ENCODE results near the gene GFI1B.

The GFI1B gene

DNA sequence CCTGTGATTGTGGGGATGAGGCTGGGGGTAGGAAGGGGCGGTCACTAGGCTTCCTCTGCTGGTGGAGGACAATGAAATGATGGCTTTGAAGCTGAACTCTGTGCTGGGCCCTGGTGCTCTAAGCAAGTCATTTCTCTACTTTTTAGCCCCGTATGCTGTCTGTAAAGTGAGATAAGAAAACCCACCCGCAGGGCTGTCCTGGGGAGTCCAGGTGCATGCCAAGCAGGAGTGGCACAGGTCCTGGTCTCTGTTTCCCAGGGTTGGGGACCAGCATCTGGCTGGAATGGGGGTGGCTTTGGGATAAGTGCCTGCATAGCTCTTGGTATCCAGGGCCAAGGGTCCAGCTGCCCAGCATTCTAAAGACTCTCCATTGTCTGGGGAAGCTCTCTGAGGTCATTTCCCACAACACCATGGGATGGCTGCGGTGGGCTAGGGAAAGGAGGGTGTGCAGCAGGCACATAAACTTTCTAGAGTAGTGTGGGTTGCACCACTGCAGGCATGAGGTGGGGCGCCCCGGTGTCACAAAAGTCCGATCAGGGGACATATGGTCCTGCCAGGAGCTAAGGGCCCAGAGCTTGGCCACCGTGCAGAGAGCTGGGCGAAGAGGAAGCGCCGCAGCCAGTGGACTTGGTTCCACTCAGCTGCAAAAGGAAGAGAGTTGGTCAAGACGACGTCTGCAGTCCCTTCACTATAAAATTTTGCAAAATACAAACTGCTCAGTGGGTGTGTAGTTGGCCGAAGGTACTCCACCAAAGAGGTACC lies 26.7 kb downstream of the GFI1B start:
- POLR2A ChIA-PET (ENCODE audit: low non-redundant PET) = no interaction called here
- CTCF ChIA-PET = interaction anchor here (0.5 to 2.5 kb wide), 3 partner anchors 17 to 98 kb away, joined by 3 to 11 read pairs (median 4); no protein-coding TSS in a partner anchor
- no peak overlapping the region for H3K27ac ChIP-seq
- TF ChIP-seq, protein P1, sequence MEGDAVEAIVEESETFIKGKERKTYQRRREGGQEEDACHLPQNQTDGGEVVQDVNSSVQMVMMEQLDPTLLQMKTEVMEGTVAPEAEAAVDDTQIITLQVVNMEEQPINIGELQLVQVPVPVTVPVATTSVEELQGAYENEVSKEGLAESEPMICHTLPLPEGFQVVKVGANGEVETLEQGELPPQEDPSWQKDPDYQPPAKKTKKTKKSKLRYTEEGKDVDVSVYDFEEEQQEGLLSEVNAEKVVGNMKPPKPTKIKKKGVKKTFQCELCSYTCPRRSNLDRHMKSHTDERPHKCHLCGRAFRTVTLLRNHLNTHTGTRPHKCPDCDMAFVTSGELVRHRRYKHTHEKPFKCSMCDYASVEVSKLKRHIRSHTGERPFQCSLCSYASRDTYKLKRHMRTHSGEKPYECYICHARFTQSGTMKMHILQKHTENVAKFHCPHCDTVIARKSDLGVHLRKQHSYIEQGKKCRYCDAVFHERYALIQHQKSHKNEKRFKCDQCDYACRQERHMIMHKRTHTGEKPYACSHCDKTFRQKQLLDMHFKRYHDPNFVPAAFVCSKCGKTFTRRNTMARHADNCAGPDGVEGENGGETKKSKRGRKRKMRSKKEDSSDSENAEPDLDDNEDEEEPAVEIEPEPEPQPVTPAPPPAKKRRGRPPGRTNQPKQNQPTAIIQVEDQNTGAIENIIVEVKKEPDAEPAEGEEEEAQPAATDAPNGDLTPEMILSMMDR (conservative IDR thresholded peaks at IDR 0.05; ENCODE audit: low read depth) = no peak
- no peak for DNase-seq (ENCODE audit: low spot score)

GRCh38 chr9:133005957-133006356 lies 27.5 kb downstream of the GFI1B start:
- TF ChIP-seq, protein P1 (conservative IDR thresholded peaks at IDR 0.05; ENCODE audit: low read depth) = no peak
- no peak overlapping the region for H3K27ac ChIP-seq
- ChIA-PET POLR2A (ENCODE audit: low non-redundant PET) (no interaction called here), CTCF (interaction anchor here (0.5 to 2.5 kb wide), 3 partner anchors 16 to 97 kb away, joined by 3 to 11 read pairs (median 4); no protein-coding TSS in a partner anchor)
- DNase-seq (ENCODE audit: low spot score) = no peak

- H3K27ac ChIP-seq = no peak overlapping the region
- CTCF ChIA-PET = interaction anchor here (0.5 to 1.4 kb wide), 4 partner anchors 15 to 445 kb away, joined by 3 to 4 read pairs (median 4); no protein-coding TSS in a partner anchor
- POLR2A ChIA-PET (ENCODE audit: low non-redundant PET) = no interaction called here
- TF ChIP-seq, protein P1 (conservative IDR thresholded peaks at IDR 0.05; ENCODE audit: low read depth) = no peak
- DNase-seq (ENCODE audit: low spot score) = no peak
Measured at GRCh38 chr9:133006731-133007352, 28.3 kb downstream of the GFI1B start.

DNA sequence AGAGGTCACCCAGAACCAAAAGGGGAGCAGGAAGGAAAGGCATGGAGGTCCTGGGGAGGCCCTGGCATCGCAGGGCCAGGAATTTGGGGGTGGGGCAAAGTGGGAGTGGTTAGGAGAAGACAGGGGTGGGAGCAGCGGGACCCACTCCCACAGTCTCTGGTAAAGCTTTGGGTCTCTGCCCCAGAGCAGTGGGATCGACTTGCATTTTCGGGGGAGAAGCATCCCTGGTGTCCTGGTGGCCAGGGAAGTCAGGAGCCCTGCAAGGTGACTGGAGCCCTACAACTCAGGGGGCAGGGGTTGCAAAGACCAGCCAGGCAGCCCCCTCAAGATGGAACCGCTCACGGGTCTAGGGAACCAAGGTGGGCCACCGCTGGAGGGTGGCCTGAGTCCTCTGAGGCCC lies 29.9 kb downstream of the GFI1B start:
- CTCF ChIA-PET = interaction anchor here (0.6 kb wide), 1 partner anchor 255 kb away, joined by 4 read pairs; no protein-coding TSS in a partner anchor
- POLR2A ChIA-PET (ENCODE audit: low non-redundant PET) = no interaction called here
- H3K27ac ChIP-seq = no peak overlapping the region
- TF ChIP-seq, protein P1 (conservative IDR thresholded peaks at IDR 0.05; ENCODE audit: low read depth) = no peak
- DNase-seq (ENCODE audit: low spot score) = no peak

DNA sequence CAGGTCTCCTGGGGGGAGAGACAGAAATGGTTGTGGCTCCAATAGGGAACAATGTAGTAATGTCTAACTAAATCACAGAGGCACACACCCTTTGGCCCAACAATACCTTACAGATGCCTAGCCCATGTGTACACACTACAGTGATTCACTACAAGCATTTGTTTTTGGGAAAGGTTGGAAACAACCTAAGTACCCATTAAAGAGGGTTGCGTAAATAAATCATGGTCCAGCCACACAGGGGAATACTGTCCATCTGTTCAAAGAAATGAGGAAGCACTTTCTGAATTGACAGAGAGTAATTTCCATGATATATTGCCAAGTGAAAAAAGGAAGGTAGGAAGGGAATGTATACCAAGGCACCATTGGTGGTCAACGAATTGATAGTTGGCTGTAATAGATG lies 30.3 kb downstream of the GFI1B start:
- no peak for DNase-seq (ENCODE audit: low spot score)
- H3K27ac ChIP-seq = no peak overlapping the region
- TF ChIP-seq, protein P1 (conservative IDR thresholded peaks at IDR 0.05; ENCODE audit: low read depth) = no peak
- ChIA-PET POLR2A (ENCODE audit: low non-redundant PET) (no interaction called here), CTCF (interaction anchor here (0.6 kb wide), 1 partner anchor 255 kb away, joined by 4 read pairs; no protein-coding TSS in a partner anchor)

DNA sequence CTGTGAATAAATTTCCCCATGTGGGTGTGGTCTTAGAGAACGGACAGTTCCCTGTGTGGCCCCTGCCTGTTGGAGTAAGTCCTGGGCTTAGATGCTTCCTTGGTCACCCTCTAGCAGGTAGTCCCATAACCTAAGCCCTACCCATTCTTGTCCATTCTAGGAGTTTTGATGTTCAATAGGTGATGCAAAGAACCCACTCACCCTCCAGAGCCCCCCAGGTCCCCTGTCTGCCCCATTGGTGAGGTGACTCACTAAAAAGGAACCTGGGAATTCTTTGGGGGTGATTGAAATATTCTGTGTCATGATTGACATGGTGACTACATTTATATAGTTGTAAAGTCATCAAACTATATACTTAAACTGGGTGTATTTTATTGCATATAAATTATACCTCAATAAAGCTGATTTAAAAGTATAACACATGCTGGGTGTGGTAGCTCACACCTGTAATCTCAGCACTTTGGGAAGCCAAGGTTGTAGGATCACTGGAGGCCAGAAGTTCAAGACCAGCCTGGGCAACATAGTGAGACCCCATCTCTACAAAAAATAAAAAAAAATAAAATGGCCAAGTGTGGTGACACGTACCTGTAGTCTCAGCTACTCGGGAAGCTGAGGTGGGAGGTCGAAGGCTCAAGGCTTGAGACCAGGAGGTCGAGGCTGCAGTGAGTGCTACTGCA lies 31.6 kb downstream of the GFI1B start:
- H3K27ac ChIP-seq = no peak overlapping the region
- no peak for DNase-seq (ENCODE audit: low spot score)
- CTCF ChIA-PET = interaction anchor here (1.1 kb wide), 1 partner anchor 32 kb away, joined by 6 read pairs; no protein-coding TSS in a partner anchor
- TF ChIP-seq, protein P1 (conservative IDR thresholded peaks at IDR 0.05; ENCODE audit: low read depth) = no peak
- POLR2A ChIA-PET (ENCODE audit: low non-redundant PET) = no interaction called here

All from RWPE1 (cell line).